Keratinocyte (primary cell): Measurements from ENCODE around the gene NOX5.

Experiments used
- EZH2 ChIP-seq: IDR thresholded peaks from one replicate; pipeline ENCODE4 v1.6.1; 2012; ENCODE audit warnings: inconsistent platforms, mild to moderate bottlenecking, low read length, moderate library complexity
- TF ChIP-seq, protein P1 (sequence below), 3 experiments: IDR thresholded peaks in 1 of 3; conservative IDR thresholded peaks in 1 of 3; optimal IDR thresholded peaks in 1 of 3; 2 replicates in 2 of 3; 3 replicates in 1 of 3; pipeline versions ENCODE3 to v1.5.1; 2011; ENCODE audit warnings: low read length in 3 of 3, mild to moderate bottlenecking in 3 of 3, moderate library complexity in 2 of 3, control low read depth in 1 of 3, inconsistent platforms in 1 of 3; ENCODE audit not compliant: insufficient read depth in 2 of 3; ENCODE audit errors: extremely low read depth in 1 of 3

DNA sequence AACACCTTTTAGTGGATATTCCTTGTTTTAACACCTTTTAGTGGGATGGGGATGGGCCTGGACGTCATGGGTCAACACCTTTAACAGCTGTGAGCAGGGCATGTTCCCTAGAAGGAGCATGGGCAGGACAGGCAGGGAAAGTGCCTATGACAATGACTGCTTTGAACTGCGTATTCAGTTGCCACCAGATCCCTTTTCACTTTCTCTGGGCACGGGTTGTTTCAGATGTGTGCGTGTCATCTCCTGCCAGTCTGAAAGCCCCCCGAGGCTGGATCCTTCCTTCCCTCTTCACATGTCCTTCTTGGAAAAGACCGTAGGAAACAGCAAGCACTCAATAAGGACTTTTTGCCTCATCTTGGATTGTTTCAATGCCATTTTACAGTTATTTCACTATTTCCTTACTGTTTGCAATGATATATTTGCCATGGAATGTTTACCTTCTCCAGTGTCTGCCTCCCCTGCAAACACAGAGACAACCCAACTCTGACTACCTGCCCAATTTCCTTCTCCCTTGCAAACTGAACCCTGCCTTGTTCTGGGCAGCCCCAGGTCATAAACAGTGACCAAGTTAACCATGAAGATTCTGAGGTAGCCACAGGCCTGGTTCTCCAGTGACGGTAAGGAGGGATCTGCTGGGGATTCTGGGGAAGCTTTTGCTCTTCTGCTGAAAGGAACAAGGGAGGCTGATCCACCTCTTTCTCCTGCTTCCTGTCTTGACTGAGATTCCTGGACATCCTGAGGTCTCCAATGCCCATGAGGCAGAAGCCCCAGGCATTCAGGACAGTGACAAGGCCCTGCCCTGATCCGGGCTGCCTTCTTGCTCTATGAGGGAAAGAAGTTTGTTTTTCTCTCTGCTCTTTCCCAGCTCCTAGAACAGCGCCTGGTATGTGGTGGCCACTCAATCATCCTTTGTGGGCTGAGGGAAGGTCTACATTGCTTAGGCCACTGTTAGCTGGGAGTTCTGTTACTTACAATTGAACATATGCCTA lies 51.8 kb downstream of the NOX5 start:
- TF ChIP-seq, protein P1, sequence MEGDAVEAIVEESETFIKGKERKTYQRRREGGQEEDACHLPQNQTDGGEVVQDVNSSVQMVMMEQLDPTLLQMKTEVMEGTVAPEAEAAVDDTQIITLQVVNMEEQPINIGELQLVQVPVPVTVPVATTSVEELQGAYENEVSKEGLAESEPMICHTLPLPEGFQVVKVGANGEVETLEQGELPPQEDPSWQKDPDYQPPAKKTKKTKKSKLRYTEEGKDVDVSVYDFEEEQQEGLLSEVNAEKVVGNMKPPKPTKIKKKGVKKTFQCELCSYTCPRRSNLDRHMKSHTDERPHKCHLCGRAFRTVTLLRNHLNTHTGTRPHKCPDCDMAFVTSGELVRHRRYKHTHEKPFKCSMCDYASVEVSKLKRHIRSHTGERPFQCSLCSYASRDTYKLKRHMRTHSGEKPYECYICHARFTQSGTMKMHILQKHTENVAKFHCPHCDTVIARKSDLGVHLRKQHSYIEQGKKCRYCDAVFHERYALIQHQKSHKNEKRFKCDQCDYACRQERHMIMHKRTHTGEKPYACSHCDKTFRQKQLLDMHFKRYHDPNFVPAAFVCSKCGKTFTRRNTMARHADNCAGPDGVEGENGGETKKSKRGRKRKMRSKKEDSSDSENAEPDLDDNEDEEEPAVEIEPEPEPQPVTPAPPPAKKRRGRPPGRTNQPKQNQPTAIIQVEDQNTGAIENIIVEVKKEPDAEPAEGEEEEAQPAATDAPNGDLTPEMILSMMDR (optimal IDR thresholded peaks at IDR 0.05 in 1 of 3, IDR thresholded peaks at IDR 0.05 in 1 of 3, conservative IDR thresholded peaks at IDR 0.05 in 1 of 3; ENCODE audit: extremely low read depth in 1 of 3, insufficient read depth in 2 of 3, low read length in 3 of 3), result no peak
- TF ChIP-seq EZH2, result no peak
